HG03378 (cell line): ENCODE data around the gene TNFRSF25.
A peak's percentile ranks its signal among the peaks of the same experiment; 100 is the strongest.
"Not testable (repeated sequence)": the region's sequence is repeated elsewhere in the genome, so short reads cannot be mapped to it uniquely, and the experiment has no call there.

Experiments used
- ATAC-seq: cut with Tn5 transposase; IDR thresholded peaks from one replicate; pipeline ENCODE4 v1.9.1; 2021; ENCODE audit warnings: mild to moderate bottlenecking, moderate library complexity; ENCODE audit not compliant: unreplicated experiment

TNFRSF25 gene

DNA sequence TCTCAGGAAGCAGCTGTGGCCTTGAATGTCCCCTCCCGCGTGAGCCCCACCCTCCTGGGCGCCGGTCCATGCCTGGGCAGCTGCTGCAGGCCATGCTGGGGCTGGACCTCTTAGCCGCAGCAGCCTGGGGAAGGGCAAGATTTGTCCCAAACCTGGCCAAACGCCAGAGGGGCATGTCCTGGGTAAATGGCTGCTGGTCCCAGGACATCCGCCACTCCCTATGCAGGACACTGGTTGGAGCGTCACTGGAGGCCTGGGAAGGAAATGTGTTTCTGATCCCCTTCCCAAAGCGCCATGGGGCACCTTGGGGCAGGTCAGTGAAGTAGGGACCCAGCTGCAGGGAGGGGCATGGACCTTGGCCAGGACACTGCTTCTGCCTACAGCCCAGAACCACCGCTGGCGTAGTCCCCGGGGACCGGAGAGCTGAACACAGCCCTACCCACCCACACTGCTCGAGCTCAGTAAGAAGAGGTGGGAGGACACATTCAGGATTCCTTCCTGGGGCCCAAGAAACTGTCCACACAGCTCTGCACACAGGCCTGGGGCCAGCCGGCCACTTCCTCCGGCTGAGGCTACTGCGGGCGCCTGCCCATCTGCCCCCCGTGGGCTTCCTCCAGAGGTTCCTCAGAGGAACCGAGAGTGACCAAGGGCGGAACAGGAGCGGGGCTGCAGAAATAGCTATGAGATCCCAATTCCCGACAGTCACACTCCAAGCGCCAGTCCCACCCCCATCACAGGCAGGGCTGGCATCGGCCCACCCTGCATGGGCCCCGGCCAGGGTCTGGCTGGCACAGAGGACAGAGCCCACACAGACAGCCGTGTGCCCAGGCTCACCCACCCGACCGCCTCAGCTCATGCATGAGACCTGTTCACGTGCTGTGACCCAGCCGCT lies 36.3 kb upstream of the TNFRSF25 start:
- no peak for ATAC-seq

DNA sequence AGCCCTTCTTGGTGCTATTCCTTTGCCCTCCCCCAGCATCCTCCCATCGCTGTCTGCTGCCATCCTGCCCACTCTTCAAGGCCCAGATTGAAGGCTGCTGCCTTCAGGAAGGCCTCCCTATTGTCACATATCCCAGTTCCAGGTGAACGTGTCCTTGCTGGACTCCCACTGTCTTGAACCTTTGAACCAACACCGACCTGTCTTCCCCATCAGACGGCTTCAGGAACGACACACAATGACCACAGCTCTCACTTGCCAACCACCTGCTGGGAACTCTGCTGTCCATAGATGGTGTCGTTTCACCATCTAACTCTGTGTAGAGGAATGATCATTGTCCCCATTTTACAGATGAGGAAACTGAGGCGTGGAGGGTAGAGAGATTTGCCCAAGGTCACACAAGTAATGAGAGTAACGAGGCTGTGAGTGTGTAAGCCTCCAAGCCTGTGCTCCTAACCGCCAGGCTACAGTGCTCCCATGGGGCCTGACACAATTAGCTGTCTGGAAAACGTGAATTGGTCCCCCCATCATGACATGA lies 35.4 kb upstream of the TNFRSF25 start:
- no peak for ATAC-seq

DNA sequence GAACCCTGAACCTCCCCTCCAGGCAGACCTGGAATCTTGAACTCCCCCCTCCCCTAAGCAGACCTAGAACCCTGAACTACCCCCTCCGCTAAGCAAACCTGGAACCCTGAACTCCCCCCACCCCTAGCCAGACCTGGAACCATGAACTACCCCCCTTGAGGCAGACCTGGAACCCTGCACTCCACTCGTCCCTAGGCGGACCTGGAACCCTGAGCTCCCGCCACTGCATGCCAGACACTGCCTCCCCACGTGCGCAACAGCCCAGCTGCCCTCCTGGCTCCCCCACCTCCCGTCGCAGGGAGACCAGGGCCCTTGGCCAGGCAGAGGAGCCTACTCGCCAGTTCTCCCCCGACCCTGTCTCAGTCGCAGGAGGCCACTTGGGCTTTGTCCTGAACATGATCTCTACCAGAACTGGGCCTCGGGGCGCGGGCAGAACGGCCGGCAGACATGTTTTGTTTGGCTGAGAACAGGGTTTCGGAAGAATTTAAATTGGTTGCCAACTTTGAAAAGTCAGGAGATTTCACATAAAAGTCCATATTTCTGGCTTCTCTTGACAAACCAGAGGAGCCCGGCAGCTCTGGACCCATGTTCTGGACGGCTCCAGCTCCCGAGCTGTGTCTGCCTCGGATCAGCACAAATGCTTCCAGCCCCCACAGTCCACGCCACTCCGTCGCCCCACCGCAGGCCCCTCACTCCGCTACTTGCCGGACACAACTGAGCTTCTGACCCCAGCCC lies 34.7 kb upstream of the TNFRSF25 start:
- ATAC-seq, result no peak

GRCh38 chr1:6499296-6499695 lies 33.3 kb upstream of the TNFRSF25 start:
- ATAC-seq, result no peak

DNA sequence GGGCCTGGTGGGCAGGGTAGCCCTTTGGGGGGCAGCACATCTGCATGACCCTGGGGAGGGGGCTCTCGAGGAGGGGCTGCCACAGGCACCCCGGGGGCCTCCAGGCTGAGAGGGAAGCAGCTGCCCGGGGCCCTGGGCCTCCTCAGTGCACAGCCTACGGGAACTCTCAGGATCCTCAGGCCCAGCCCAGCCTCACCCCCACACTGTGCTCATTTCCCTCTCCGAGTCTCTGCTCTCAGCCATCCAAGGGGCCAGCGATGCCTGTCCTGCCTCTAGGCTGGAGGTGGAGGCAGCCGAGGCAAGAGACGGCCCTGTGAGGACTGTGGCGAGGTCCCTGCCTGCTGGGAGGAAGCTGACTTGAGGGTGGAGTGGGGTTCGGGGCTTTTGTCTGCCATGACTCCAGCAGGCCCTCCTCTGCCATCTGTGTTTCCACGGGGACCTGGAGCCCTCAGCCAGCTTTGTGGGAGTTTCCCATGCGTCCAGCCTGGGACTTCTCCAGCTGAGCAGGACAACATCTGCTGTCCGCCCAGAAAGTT lies 32.7 kb upstream of the TNFRSF25 start:
- no peak for ATAC-seq

GRCh38 chr1:6497867-6498575 lies 32.0 kb upstream of the TNFRSF25 start:
- no peak for ATAC-seq

GRCh38 chr1:6497215-6497866 lies 31.4 kb upstream of the TNFRSF25 start:
- ATAC-seq, result no peak

DNA sequence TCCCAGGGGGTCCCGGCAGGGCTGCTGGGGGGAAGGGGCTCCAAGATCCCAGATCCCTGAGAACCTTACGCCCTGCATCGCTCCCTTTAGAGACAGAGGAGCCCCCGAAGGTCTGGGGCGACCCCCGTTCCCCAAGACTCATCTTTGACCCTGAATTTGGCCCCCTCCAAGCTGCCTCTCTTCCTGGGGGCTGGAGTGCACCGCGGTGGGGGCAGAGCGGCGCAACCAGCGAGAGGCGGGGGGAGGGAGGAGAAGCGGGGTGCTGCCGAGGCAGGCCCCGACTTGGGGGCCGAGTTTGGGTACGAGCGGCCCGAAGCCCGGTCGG lies 30.9 kb upstream of the TNFRSF25 start:
- no peak for ATAC-seq

DNA sequence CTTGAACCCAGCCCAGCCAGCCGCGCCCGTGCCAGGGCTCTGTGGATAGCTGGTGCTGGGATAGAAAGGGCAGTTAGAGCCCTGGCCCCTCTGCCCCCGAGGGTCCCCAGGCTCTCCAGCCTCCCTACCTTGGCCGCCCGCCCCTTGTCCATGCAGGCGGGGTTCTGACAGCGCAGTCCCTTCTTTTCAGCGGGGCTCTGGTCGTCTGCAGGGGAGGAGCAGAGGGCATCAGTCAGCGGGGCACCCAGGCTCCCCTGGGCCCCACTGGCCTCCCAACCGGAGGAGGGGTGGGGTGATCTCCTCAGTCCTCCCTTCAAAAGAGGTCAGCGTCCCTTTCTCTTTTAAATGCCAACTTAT lies 30.4 kb upstream of the TNFRSF25 start:
- no peak for ATAC-seq

DNA sequence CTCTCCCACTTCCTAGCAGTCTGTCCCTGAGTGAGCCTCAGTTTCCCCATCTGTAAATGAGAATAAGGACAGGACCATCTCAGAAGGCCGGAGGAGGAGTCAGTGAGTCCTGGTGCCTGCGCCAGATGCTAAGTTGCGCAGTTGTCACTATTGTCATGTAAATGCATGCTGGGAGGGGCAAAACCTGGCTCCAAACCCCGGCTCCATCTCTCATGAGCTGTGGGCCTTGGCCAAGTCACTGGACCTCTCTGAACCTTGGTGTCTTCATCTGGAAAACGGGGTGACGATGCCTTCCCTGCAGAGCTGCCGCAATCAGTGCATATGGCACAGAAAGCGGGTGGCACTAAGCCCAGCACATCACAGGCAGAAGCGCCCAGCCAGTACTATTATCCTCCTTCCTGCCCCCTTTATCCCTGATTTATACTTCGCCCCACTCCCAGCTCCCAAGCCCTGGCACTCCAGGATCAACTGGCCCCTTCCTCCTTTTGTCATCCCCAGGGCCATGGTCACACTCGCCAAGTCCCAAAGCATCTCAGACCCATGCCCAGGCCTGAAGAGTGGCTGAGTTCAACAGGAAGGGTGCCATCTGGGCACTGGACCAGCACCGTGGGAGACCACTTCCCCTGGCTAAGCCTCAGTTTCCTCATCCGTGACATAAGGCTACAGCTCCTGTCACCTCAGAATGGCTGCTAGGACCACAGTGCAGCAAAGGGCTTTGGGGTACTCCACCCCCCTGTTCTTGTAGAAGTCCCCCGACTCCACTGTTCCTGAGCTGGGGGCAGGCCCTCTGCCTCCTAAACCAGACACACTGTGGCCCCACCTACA lies 29.8 kb upstream of the TNFRSF25 start:
- ATAC-seq, result no peak

- ATAC-seq, result no peak
Observed at GRCh38 chr1:6495041-6495441, 29.1 kb upstream of the TNFRSF25 start.

DNA sequence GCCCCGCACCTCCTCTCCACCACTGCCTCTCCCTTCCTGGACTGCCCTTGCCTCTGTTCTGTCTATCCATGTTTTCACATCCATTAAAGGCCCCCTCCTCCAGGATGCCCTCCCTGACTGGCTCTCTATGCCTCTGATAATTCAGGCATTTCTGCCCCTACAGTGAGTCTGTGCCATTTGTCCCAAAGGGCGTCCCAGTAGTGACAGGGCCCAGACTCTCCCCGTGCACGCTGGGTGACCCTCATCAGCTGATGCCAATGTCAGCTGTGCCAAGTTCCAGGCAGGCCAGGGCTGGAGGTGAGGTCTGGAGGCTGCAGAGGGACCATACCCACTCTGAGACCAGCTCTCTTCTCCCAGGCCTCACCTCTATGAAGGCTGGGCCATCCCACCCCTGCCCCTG lies 28.7 kb upstream of the TNFRSF25 start:
- ATAC-seq, result no peak

DNA sequence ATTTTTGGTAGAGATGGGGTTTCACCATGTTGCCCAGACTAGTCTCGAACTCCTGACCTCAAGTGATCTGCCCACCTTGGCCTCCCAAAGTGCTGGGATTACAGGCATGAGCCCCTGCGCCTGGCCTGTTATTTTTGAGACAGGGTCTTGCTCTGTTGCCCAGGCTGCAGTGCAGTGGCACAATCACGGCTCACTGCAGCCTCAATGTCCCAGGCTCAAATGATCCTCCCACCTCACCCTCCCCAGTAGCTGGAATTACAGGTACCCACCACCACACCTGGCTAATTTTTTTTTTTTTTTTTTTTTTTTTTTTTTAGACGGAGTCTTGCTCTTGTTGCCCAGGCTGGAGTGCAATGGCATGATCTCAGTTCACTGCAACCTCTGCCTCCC lies 27.9 kb upstream of the TNFRSF25 start:
- not testable (repeated sequence) for ATAC-seq

- no peak for ATAC-seq
Observed at GRCh38 chr1:6491966-6492365, 26.0 kb upstream of the TNFRSF25 start.

GRCh38 chr1:6491480-6491962 lies 25.5 kb upstream of the TNFRSF25 start, which contains the start of gene PLEKHG5:
TSS of gene PLEKHG5 (minus strand) at chr1:6491667. CDS start at chr1:6477571, 14,096 bp downstream.
- no peak for ATAC-seq

DNA sequence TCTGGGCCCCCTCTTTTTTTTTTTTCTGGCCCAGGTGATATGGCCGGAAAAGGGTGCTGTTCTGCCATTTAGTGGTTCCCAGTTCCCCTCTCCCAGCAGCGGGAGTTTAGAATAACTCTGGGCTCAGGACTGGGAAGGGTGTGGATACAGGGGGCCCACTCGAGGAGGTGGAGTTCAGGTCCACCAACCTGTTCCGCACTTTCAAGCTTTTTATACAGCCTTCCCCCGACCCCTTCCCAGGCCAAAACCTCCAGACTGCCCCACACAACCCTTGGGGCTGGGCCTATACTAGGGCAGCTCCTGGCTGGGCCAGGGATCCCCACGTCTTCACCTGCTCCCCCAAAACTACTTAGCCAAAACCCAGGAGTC lies 25.1 kb upstream of the TNFRSF25 start:
- ATAC-seq, result no peak

- no peak for ATAC-seq
Observed at GRCh38 chr1:6490181-6491080, 24.5 kb upstream of the TNFRSF25 start.

GRCh38 chr1:6489799-6490180 lies 23.8 kb upstream of the TNFRSF25 start:
- ATAC-seq, result peak; percentile 52

DNA sequence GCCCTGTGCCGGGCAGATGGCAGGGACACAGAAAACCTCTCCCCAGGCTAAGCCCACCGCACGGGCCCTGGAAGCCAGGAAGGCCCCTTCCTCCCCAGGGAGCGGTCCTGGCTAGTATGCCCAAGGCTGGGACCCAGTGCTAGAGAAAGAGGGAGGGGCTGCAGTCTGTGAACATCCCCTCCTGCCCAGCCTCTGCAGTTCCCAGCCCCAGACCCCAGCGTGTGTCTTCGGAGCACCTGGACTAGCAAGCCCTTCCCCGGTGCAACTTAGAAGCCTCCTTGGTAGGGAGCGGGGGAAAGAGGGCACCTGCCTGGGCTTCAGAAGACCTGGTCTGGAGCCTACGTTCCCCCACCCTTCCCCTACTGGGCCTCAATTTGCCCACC lies 23.4 kb upstream of the TNFRSF25 start:
- no peak for ATAC-seq
